DND-41 (cell line): ENCODE data around the gene TRMU.

Source experiments
- ATAC-seq: fragments of 200-7000 bp; cut with Tn5 transposase; 3 replicates; pipeline ENCODE4 v1.9.1; 2021; ENCODE audit warnings: low read depth; ENCODE audit not compliant: insufficient read depth
- DNase-seq: peaks from one replicate; pipeline ENCODE4 v3.0.0-alpha.2; 2020
- H2AFZ ChIP-seq: 2 replicates; pipeline ENCODE4 v1.6.0; 2012; ENCODE audit warnings: low read depth, low read length
- H3K27ac ChIP-seq: 2 replicates; pipeline ENCODE4 v1.5.1; 2012; ENCODE audit warnings: low read length, inconsistent platforms
- H3K27me3 ChIP-seq: fragments of 200-600 bp; sonication (generic); 2 replicates; pipeline ENCODE4 v1.6.0; 2012; ENCODE audit warnings: low read length, mild to moderate bottlenecking, inconsistent platforms; ENCODE audit not compliant: insufficient read depth, poor library complexity
- H3K36me3 ChIP-seq: 2 replicates; pipeline ENCODE4 v1.5.1; 2012; ENCODE audit warnings: low read length, inconsistent platforms; ENCODE audit not compliant: insufficient read depth
- H3K4me1 ChIP-seq: 2 replicates; pipeline ENCODE4 v1.5.1; 2012; ENCODE audit warnings: mild to moderate bottlenecking, low read length; ENCODE audit not compliant: insufficient read depth
- H3K4me2 ChIP-seq: 2 replicates; pipeline ENCODE4 v1.6.0; 2012; ENCODE audit warnings: mild to moderate bottlenecking, moderate library complexity, low read length, inconsistent platforms; ENCODE audit not compliant: insufficient read depth
- H3K4me3 ChIP-seq, 2 experiments: fragments of 200-600 bp in 1 of 2; shearing (Covaris generic) in 1 of 2; 2 replicates each; pipeline ENCODE4 v1.5.1; 2012 to 2016; ENCODE audit warnings: inconsistent platforms in 2 of 2, low read length in 2 of 2, mild to moderate bottlenecking in 2 of 2, low read depth in 1 of 2, moderate library complexity in 1 of 2
- H3K79me2 ChIP-seq: 2 replicates; pipeline ENCODE4 v1.6.0; 2012; ENCODE audit warnings: low read length, inconsistent platforms; ENCODE audit not compliant: insufficient read depth
- H3K9ac ChIP-seq: 2 replicates; pipeline ENCODE4 v1.6.0; 2012; ENCODE audit warnings: low read depth, mild to moderate bottlenecking, inconsistent platforms, low read length, moderate library complexity
- H3K9me3 ChIP-seq: 2 replicates; pipeline ENCODE4 v1.5.1; 2012; ENCODE audit warnings: low read length, moderate library complexity, mild to moderate bottlenecking, inconsistent platforms; ENCODE audit not compliant: insufficient read depth, severe bottlenecking
- H4K20me1 ChIP-seq: 2 replicates; pipeline ENCODE4 v1.6.0; 2012; ENCODE audit warnings: low read length; ENCODE audit not compliant: insufficient read depth
- CTCF ChIP-seq: IDR thresholded peaks from 2 replicates; pipeline ENCODE4 v1.5.1; 2012; ENCODE audit warnings: borderline replicate concordance, low read length, moderate library complexity, mild to moderate bottlenecking; ENCODE audit not compliant: poor library complexity, severe bottlenecking; ENCODE audit errors: extremely low read depth
- EZH2 ChIP-seq: IDR thresholded peaks from 3 replicates; pipeline ENCODE4 v1.6.1; 2012; ENCODE audit warnings: borderline replicate concordance, low read depth, mild to moderate bottlenecking, moderate library complexity, low read length, inconsistent platforms; ENCODE audit not compliant: severe bottlenecking

TRMU gene

GRCh38 chr22:46287873-46288751 lies 47.4 kb upstream of the TRMU start:
- H3K4me3 ChIP-seq: no peak overlapping the region
- TF ChIP-seq CTCF: no peak
- TF ChIP-seq EZH2: no peak
- no peaks in the 10 kb centered on the region for H3K27me3 ChIP-seq
- H3K9ac ChIP-seq: no peak overlapping the region
- ATAC-seq (no peak), DNase-seq (no peak)
- peaks cover 59% of the 10 kb centered on the region for H3K36me3 ChIP-seq
- H4K20me1 ChIP-seq: no peaks in the 10 kb centered on the region
- no peaks in the 10 kb centered on the region for H3K9me3 ChIP-seq
- H2AFZ ChIP-seq: no peak overlapping the region
- H3K4me1 ChIP-seq: no peaks in the 10 kb centered on the region
- H3K79me2 ChIP-seq: no peaks in the 10 kb centered on the region
- no peak overlapping the region for H3K4me2 ChIP-seq
- H3K27ac ChIP-seq: no peak overlapping the region

GRCh38 chr22:46288846-46289243 lies 46.7 kb upstream of the TRMU start:
- Histone ChIP-seq H3K27ac (no peak overlapping the region), H3K4me3 (no peak overlapping the region), H3K9me3 (no peaks in the 10 kb centered on the region), H3K27me3 (no peaks in the 10 kb centered on the region), H4K20me1 (no peaks in the 10 kb centered on the region), H3K36me3 (peaks cover 54% of the 10 kb centered on the region), H3K4me2 (no peak overlapping the region), H3K9ac (no peak overlapping the region), H3K79me2 (no peaks in the 10 kb centered on the region), H2AFZ (no peak overlapping the region), H3K4me1 (no peaks in the 10 kb centered on the region)
- ATAC-seq (no peak), DNase-seq (no peak)
- TF ChIP-seq CTCF (no peak), EZH2 (no peak)

- Histone ChIP-seq H3K9me3 (no peaks in the 10 kb centered on the region), H3K27ac (no peak overlapping the region), H2AFZ (no peak overlapping the region), H3K36me3 (peaks cover 48% of the 10 kb centered on the region), H3K9ac (no peak overlapping the region), H4K20me1 (no peaks in the 10 kb centered on the region), H3K4me1 (no peaks in the 10 kb centered on the region), H3K4me2 (no peak overlapping the region), H3K27me3 (no peaks in the 10 kb centered on the region), H3K79me2 (no peaks in the 10 kb centered on the region), H3K4me3 (no peak overlapping the region)
- TF ChIP-seq EZH2 (no peak), CTCF (no peak)
- no peak for DNase-seq
- no peak for ATAC-seq
Observed at GRCh38 chr22:46289244-46289891, 46.1 kb upstream of the TRMU start.
